Tibial artery (tissue), 4 donors: Measurements from ENCODE around the gene DBNL.
A peak's percentile ranks its signal among the peaks of the same experiment; 100 is the strongest.

Experiments
- DNase-seq, 2 donors: peaks; one replicate each; pipeline ENCODE4 v3.0.0-alpha.2; 2019
- H3K27ac ChIP-seq, 2 donors: fragments of 200-600 bp; sonication (generic) in 1 of 2; 1 replicate in 1 of 2; 2 replicates in 1 of 2; pipeline ENCODE4 v1.5.1; 2018 to 2019; ENCODE audit warnings: mild to moderate bottlenecking in 1 of 2
- H3K27me3 ChIP-seq, 2 donors: fragments of 200-600 bp; sonication (generic) in 1 of 2; one replicate each; pipeline versions ENCODE4 v1.5.1 to v1.6.0; 2016 to 2019
- H3K36me3 ChIP-seq, 3 donors: fragments of 200-600 bp; sonication (generic) in 2 of 3; one replicate each; pipeline ENCODE4 v1.5.1; 2016 to 2019; ENCODE audit warnings: mild to moderate bottlenecking in 2 of 3
- H3K4me1 ChIP-seq, 4 donors: fragments of 200-600 bp; sonication (generic) in 2 of 4; 1 replicate in 3 of 4; 2 replicates in 1 of 4; pipeline ENCODE4 v1.5.1; 2016 to 2019
- H3K4me3 ChIP-seq, 2 donors: fragments of 200-600 bp; sonication (generic) in 1 of 2; 1 replicate in 1 of 2; 2 replicates in 1 of 2; pipeline ENCODE4 v1.5.1; 2018 to 2019; ENCODE audit warnings: mild to moderate bottlenecking in 2 of 2
- H3K9me3 ChIP-seq, 3 donors: fragments of 200-600 bp; sonication (generic) in 1 of 3; one replicate each; pipeline ENCODE4 v1.5.1; 2016 to 2019
- CTCF ChIP-seq, 2 experiments: fragments of 200-600 bp in 1 of 2; fragments of 450-650 bp in 1 of 2; IDR thresholded peaks; one replicate each; pipeline ENCODE4 v1.5.1; 2017 to 2019; ENCODE audit warnings: antibody characterized with exemption in 2 of 2, mild to moderate bottlenecking in 1 of 2, moderate library complexity in 1 of 2
- intact Hi-C: fragments of 100-400 bp; cut with DNase I; formaldehyde crosslinking; loops from one replicate; pipeline ENCODE4 v1.15.0; 2023; ENCODE audit warnings: low total_unique reads

The DBNL gene

GRCh38 chr7:44110719-44111635, 66.5 kb downstream of the DBNL start:
- H3K36me3 ChIP-seq: peaks cover 31 to 91% (median 82%) of the 10 kb centered on the region in 3 donors
- H3K27ac ChIP-seq: peak overlapping the region; percentile 98 to 100
- H3K9me3 ChIP-seq: no peaks in the 10 kb centered on the region
- peaks cover 10 to 86% (median 83%) of the 10 kb centered on the region in 4 donors for H3K4me1 ChIP-seq
- intact Hi-C loops: no loop called here
- no peak for TF ChIP-seq CTCF (IDR thresholded peaks at IDR 0.05)
- H3K27me3 ChIP-seq: no peaks in the 10 kb centered on the region
- DNase-seq: peak in 1 of 2 donors; percentile 76
- H3K4me3 ChIP-seq: no peak overlapping the region
